ENCODE data around the gene EGFL7.

GRCh38 chr9:136681029-136681428 lies 18.3 kb downstream of the EGFL7 start:
- TF ChIP-seq POLR2A (IDR thresholded peaks at IDR 0.05) (no peak), POLR2AphosphoS5 (IDR thresholded peaks at IDR 0.05) (no peak), CTCF (IDR thresholded peaks at IDR 0.05) (no peak)

Measured in sigmoid colon (tissue), 4 donors.